ENCODE measurements around the gene TBC1D5.

The TBC1D5 gene

DNA sequence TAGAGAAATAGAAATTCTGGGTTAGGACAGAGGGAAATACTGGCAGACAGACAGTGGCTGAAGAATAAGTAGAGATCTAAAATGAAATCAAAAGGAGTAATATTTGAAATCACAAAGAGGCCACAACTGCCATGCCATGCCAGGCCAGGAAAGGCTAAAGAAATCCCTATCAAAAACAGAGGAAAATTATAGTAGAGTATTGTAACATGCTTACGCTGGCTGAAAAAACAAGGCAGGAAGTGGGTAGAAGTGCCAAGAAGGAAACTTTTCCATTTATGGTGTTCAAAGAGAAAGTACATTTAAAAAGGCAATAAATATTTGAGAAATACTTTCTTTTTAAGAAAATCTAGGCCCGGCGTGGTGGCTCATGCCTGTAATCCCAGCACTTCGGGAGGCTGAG is 442.0 kb downstream of the TBC1D5 start:
- no peak for ATAC-seq (replicated peaks)
- Mint-ChIP-seq H3K4me3 (no peak overlapping the region), H3K36me3 (peaks cover 15 to 19% of the 10 kb centered on the region in 2 donors), H3K4me1 (no peaks in the 10 kb centered on the region), H3K27ac (no peak overlapping the region), H3K27me3 (no peaks in the 10 kb centered on the region), H3K9me3 (no peaks in the 10 kb centered on the region)
- no peak for DNase-seq

DNA sequence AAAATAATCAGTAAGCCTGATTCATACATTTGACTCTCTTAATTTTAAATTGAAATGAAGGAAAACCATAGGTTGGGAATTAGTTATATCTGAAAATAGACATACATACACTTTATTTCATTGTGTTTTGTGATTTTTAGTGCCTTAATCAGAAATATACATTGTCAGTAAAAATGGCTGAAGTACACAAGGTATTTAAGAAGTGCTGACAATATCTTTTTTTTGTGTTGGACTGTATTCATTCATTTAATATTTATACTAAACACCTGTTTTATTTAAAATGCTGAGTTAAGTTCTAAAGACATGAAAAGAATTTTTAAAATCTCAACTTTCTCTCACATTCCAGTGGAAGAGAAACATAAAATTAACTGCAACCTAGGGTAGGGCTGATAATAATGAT is 444.4 kb downstream of the TBC1D5 start:
- Mint-ChIP-seq H3K27me3 (no peaks in the 10 kb centered on the region), H3K36me3 (peaks cover 13% of the 10 kb centered on the region in 2 donors)

DNA sequence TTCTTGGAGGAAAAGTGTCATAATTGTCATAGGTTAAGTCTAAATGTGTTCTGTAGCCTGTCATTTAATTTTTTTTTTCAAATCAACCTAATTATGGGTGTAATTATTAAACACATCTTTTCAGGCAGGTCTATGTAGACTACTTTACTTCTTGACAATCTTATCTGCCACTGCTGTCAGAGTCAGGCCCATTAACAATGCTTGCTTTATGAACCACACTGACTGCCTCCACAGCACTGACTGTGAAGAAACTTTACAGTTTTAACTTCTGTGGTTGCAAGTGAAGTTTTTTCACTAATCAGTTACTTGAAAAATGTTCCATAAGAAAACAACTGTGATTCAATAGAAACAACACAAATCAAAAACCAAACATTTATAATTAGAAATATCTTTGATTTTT is 449.9 kb downstream of the TBC1D5 start:
- H3K4me3 Mint-ChIP-seq: no peak overlapping the region
- DNase-seq (no peak), ATAC-seq (replicated peaks) (no peak)
- peaks cover 0 to 5% of the 10 kb centered on the region in 2 donors for H3K4me1 Mint-ChIP-seq
- H3K27me3 Mint-ChIP-seq: no peaks in the 10 kb centered on the region
- peaks cover 18 to 28% of the 10 kb centered on the region in 2 donors for H3K36me3 Mint-ChIP-seq
- H3K9me3 Mint-ChIP-seq: no peaks in the 10 kb centered on the region
- no peak overlapping the region for H3K27ac Mint-ChIP-seq

More for the DNA sequence above, 444.4 kb downstream of the TBC1D5 start:
- no peak overlapping the region for H3K27ac Mint-ChIP-seq
- H3K4me3 Mint-ChIP-seq: no peak overlapping the region
- DNase-seq (no peak), ATAC-seq (replicated peaks) (no peak)
- no peaks in the 10 kb centered on the region for H3K9me3 Mint-ChIP-seq
- H3K4me1 Mint-ChIP-seq: no peaks in the 10 kb centered on the region

DNA sequence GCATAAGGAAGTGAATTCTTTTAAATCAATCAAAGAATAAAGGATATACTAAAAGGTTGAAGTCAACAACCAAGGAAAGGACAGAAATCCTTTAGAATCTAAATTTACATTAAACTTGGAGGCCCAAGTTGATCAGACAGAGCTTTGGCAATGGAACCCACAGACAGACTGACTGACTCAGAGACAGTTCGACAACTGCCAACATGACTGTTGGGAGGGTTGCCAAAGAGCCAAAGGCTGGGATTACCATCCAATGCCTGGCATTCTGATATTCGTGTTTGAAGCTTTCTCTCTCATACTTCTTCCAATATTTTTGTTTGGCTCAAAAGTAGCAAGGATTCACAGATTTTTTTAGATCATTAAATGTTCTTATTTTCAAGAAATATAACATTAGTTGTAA is 451.5 kb downstream of the TBC1D5 start:
- peaks cover 0 to 5% of the 10 kb centered on the region in 2 donors for H3K4me1 Mint-ChIP-seq
- H3K27me3 Mint-ChIP-seq: no peaks in the 10 kb centered on the region
- ATAC-seq (replicated peaks) (no peak), DNase-seq (no peak)
- no peak overlapping the region for H3K4me3 Mint-ChIP-seq
- no peaks in the 10 kb centered on the region for H3K9me3 Mint-ChIP-seq
- no peak overlapping the region for H3K27ac Mint-ChIP-seq
- peaks cover 17 to 24% of the 10 kb centered on the region in 2 donors for H3K36me3 Mint-ChIP-seq

DNA sequence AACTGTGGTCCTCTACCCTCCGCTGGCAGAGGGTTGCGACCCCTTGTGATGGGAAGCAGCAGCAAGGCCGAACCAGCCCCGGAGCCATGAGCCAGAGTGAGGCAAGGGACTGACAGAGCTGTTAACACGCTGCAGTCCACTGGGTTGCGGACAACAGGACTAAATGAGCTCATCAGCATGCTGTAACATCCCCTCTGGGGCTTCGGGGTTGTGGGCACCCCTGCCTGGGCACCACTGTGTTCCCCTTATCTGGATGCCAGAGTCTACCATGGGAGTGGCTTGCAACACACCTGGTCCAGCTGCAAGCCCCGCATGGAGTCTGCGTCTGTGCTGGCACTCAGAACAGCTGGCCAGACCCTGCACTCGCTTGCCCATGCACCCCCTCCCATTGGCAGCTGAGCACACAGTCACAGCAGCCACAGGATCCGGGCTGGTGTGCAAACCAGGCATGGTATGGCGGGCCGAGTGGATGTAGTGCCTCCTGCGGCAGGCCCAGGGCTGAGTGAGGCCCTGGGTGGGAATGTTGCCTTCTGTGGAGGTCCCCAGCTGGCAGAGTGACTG is 453.5 kb downstream of the TBC1D5 start:
- H3K27me3 Mint-ChIP-seq: no peaks in the 10 kb centered on the region
- DNase-seq (no peak), ATAC-seq (replicated peaks) (no peak)
- H3K27ac Mint-ChIP-seq: peak overlapping the region; percentile 9
- no peaks in the 10 kb centered on the region for H3K9me3 Mint-ChIP-seq
- H3K4me3 Mint-ChIP-seq: no peak overlapping the region
- peaks cover 17 to 21% of the 10 kb centered on the region in 2 donors for H3K36me3 Mint-ChIP-seq
- peaks cover 0 to 5% of the 10 kb centered on the region in 2 donors for H3K4me1 Mint-ChIP-seq

DNA sequence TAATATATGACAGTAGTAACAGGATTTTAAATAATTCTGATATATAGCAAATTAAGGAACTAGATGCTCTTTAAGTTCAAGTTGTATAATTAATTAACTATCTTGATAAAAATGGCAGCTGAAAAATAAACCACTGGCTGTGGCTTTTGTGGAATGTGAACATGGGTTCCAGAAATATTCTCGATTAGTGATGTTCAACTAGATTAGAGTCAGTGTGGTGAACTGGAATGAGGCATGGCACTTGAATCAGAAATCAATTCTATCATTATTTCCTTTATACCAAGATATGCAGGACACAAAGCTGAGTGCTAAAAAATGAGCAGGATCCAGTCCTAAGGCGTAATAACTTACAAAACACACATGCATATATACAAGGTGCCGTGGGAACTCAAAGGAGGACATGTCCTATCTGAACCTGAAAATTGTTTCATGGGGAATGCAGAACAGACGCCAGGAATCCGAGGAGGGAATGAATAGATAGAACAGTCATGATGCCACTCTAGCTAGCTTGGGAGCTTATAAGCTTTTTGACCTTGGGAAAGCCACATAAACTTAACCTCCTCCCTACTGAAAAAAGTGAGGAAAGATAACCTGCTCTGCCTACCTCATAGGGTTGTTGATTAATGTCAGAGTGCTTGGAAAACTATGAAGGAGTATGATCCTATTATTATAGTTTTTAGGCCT is 455.3 kb downstream of the TBC1D5 start:
- ATAC-seq (replicated peaks) (no peak), DNase-seq (no peak)
- Mint-ChIP-seq H3K9me3 (no peaks in the 10 kb centered on the region), H3K4me3 (no peak overlapping the region), H3K4me1 (peaks cover 0 to 5% of the 10 kb centered on the region in 2 donors), H3K27ac (no peak overlapping the region), H3K36me3 (peaks cover 18 to 21% of the 10 kb centered on the region in 2 donors), H3K27me3 (no peaks in the 10 kb centered on the region)

DNA sequence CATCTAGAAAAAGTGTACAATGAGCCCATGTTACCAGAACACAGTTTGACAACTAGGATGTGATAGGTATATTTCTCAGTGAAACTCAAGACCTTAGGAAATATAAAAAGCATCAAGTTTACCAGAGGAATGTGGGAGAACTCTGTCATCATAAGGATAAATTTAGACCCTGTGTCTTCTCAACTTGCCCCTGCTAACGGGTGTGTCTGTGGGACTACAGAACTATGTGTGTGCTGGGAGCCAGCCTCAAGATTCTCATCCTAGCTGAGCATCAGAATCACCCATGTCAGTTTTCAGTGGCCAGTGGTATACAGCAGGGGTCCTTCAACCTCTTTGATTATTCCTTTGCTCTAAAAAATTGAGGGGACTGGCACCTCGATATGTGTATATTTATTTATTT is 464.4 kb downstream of the TBC1D5 start:
- Mint-ChIP-seq H3K27ac (no peak overlapping the region), H3K4me1 (peaks cover 3 to 4% of the 10 kb centered on the region in 2 donors), H3K36me3 (peaks cover 10 to 22% of the 10 kb centered on the region in 2 donors), H3K9me3 (no peaks in the 10 kb centered on the region), H3K4me3 (no peak overlapping the region), H3K27me3 (no peaks in the 10 kb centered on the region)
- no peak for ATAC-seq (replicated peaks)
- DNase-seq: no peak

DNA sequence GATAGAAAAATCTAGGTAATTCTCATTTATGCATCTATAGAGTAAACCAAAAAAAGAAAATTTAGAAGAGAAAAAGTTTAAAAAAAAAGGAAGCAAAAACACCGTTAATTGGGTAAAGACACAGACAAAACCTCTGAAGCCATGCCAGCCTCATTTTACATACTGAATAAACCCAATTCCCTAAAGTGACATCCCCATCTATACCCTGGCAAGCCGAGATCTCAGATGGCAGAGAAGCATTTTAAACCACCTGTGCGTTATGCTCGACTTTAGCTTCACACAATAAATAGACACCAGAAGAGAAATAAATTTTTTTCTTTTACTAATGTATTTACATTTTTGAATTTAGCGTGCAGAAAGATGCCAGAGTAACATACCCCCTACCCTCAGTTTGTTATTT is 475.6 kb downstream of the TBC1D5 start:
- H3K36me3 Mint-ChIP-seq: peaks cover 6 to 15% of the 10 kb centered on the region in 2 donors
- H3K4me3 Mint-ChIP-seq: no peak overlapping the region
- H3K27ac Mint-ChIP-seq: no peak overlapping the region
- no peak for ATAC-seq (replicated peaks)
- H3K9me3 Mint-ChIP-seq: no peaks in the 10 kb centered on the region
- peaks cover 0 to 5% of the 10 kb centered on the region in 2 donors for H3K4me1 Mint-ChIP-seq
- no peak for DNase-seq
- H3K27me3 Mint-ChIP-seq: no peaks in the 10 kb centered on the region

DNA sequence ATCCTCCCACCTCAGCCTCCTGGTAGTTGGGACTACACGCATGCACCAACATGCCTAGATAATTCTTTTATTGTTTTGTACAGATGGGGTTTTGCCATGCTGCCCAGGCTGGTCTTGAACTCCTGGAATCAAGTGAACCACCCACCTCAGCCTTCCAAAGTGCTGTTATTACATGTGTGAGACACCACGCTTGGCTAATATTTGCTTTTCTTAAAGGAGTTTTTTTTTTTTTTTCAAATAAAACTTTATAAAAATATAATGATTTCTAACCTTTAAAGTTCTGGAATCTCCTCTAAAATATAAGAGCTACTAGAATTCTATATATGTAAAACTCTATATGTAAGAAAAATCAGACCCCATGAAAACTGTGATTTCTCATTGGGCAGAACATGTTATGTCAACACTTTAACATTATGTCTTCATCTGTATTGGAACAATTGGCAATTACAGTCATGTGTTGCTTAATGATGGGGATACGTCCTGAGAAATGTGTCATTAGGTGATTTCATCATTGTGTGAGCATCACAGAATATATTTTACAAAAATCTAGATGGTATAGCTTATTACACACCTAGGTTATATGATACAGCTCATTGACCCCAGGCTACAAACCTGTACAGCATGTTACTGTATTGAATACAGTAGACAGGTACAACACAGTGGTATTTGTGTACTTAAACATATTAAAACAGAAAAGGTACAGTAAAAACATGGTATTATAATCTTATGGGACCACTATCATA is 480.6 kb downstream of the TBC1D5 start:
- Mint-ChIP-seq H3K36me3 (peaks cover under 1% of the 10 kb centered on the region in 2 donors), H3K4me3 (no peak overlapping the region), H3K4me1 (peaks cover 0 to 4% of the 10 kb centered on the region in 2 donors), H3K27ac (no peak overlapping the region), H3K27me3 (no peaks in the 10 kb centered on the region), H3K9me3 (no peaks in the 10 kb centered on the region)
- DNase-seq (no peak), ATAC-seq (replicated peaks) (no peak)

DNA sequence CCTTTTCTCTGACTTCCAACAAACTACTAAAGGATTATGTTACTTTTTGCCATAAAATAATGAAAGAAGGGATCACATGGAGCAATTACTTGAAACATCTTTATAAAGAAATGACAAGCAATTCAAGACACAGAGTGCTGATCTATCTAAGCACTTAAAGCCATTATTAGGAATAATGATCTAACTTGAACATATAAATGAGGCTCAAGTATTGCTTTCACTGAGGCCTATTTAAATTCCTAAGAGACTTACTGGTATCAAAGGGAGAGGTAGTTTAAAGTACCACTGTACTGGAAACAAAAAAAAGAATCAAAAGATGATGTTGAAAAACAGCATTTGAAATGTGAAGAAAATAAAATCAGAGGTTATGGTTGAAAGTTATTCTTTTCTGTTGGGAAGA is 482.2 kb downstream of the TBC1D5 start:
- no peak overlapping the region for H3K4me3 Mint-ChIP-seq
- H3K36me3 Mint-ChIP-seq: peaks cover 3 to 4% of the 10 kb centered on the region in 2 donors
- no peak for DNase-seq
- ATAC-seq (replicated peaks): no peak
- no peaks in the 10 kb centered on the region for H3K9me3 Mint-ChIP-seq
- no peak overlapping the region for H3K27ac Mint-ChIP-seq
- no peaks in the 10 kb centered on the region for H3K27me3 Mint-ChIP-seq
- peaks cover 0 to 4% of the 10 kb centered on the region in 2 donors for H3K4me1 Mint-ChIP-seq

DNA sequence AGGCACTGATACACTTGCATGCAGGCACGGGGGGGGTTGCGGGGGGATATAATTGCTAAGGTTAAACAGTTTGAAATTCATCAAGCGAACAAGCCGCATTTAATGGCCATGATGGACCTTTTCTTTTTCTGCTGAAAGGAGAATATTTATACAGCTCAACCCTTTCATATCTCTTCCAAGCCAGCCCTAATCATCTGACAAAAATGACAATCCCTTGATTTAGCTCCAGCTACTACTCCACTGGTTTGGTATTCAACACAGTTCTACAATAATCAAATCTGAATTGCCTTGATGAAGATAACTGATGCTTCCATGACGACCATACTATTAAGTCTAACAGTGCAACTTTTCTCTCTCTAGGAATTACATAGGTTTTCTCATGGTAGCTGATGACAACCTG is 482.7 kb downstream of the TBC1D5 start:
- Mint-ChIP-seq H3K27me3 (no peaks in the 10 kb centered on the region), H3K4me3 (no peak overlapping the region), H3K9me3 (no peaks in the 10 kb centered on the region), H3K27ac (no peak overlapping the region), H3K36me3 (peaks cover 6 to 7% of the 10 kb centered on the region in 2 donors), H3K4me1 (peaks cover 0 to 4% of the 10 kb centered on the region in 2 donors)
- DNase-seq (no peak), ATAC-seq (replicated peaks) (no peak)

DNA sequence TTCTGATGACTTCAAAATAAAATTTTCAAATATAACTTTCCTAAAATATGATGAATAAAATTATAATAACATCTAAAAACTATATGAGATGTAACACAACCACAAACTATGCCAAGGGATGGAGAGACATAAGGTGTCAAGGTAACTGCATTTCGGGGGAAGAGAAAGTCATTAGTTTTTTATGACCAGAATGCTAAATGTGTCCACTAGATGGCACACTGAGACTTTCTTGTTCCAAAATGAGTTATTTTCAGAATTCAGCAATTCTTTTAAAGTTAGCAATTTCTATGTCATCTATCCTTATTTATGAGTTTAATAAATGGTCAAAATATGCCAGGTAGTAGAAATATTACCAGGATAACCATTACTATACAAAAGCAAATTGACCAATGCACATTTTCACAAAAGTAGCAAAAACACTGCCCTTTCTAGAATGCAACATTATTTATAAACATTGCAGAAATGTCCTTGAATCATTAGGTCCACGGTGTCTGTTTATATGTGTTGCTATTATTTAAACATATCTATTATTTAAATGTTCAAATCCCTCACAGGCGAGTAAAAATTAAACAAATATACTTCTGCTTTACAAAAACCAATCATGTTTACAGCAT is 483.5 kb downstream of the TBC1D5 start:
- no peaks in the 10 kb centered on the region for H3K9me3 Mint-ChIP-seq
- H3K36me3 Mint-ChIP-seq: peaks cover 6 to 8% of the 10 kb centered on the region in 2 donors
- H3K4me1 Mint-ChIP-seq: no peaks in the 10 kb centered on the region
- H3K4me3 Mint-ChIP-seq: no peak overlapping the region
- ATAC-seq (replicated peaks) (no peak), DNase-seq (no peak)
- H3K27me3 Mint-ChIP-seq: no peaks in the 10 kb centered on the region
- no peak overlapping the region for H3K27ac Mint-ChIP-seq

DNA sequence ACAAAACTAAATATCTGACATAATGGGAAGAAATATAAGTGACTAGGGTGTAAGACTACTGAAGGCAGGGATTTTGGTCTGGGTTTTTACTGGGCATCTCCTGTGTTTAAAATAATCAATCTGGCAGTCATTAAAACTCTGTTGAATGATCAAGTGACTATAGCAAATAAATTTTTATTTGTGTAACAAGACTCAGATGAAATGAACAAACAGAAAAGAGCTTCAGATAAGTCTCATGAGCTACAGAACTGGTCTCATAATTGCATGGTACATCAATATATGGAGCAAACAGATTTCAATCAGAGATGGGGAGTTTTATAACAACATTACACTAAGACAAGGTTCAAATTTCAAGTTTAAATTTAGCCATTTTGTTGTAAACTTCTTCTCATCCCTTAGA is 485.2 kb downstream of the TBC1D5 start:
- Mint-ChIP-seq H3K9me3 (no peaks in the 10 kb centered on the region), H3K4me3 (no peak overlapping the region), H3K27ac (no peak overlapping the region), H3K27me3 (no peaks in the 10 kb centered on the region), H3K4me1 (no peaks in the 10 kb centered on the region), H3K36me3 (peaks cover 9 to 11% of the 10 kb centered on the region in 2 donors)
- DNase-seq (no peak), ATAC-seq (replicated peaks) (no peak)

DNA sequence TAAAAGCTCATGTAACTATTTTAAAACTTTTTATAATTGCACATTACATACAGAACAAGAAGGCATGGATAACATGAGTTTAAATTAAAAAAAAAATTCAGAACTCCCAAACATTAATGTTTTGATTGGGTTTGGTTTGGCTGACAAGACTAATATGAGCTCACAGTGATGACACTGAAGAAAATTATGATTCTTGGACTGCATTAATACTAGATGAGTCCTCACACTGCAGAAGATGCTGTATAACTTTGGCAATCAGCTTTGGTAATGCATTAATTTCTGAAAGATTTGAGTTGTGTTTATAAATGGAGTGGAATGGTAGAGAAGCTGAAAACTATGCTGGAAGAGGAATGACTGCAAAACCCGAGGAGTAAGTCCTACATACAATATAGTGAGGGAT is 498.8 kb downstream of the TBC1D5 start:
- Mint-ChIP-seq H3K27me3 (no peaks in the 10 kb centered on the region), H3K4me3 (no peak overlapping the region), H3K9me3 (no peaks in the 10 kb centered on the region), H3K36me3 (peaks cover 2 to 3% of the 10 kb centered on the region in 2 donors), H3K4me1 (no peaks in the 10 kb centered on the region), H3K27ac (no peak overlapping the region)
- ATAC-seq (replicated peaks) (no peak), DNase-seq (no peak)
